HepG2 (cell line): ENCODE data around the gene TTC6. TPM values are rescaled to one million over a fixed set of nuclear protein-coding genes. Genes with fewer than 3 reads are reported as not detected.

Experiments used
- GFI1 ChIP-seq: sonication (generic); formaldehyde crosslinking; IDR thresholded peaks from 2 replicates; pipeline ENCODE4 v1.5.0; 2020; ENCODE audit warnings: missing genetic modification reagents, mild to moderate bottlenecking, borderline replicate concordance
- HES4 ChIP-seq: sonication (generic); formaldehyde crosslinking; IDR thresholded peaks from 2 replicates; pipeline ENCODE4 v1.9.0; 2021; ENCODE audit warnings: mild to moderate bottlenecking, missing genetic modification reagents, borderline replicate concordance
- KMT2B ChIP-seq: IDR thresholded peaks from 2 replicates; pipeline ENCODE4 v1.6.1; 2016; ENCODE audit warnings: missing genetic modification reagents, missing compliant biosample characterization
- MBD4 ChIP-seq: IDR thresholded peaks from 2 replicates; pipeline ENCODE4 v1.6.1; 2012; ENCODE audit warnings: low read length, inconsistent platforms, borderline replicate concordance
- RFXANK ChIP-seq: IDR thresholded peaks from 2 replicates; pipeline ENCODE4 v1.6.1; 2016
- SNRNP70 ChIP-seq: fragments of 200-400 bp; formaldehyde crosslinking; IDR thresholded peaks from 2 replicates; pipeline ENCODE4 v1.6.1; 2017; ENCODE audit warnings: mild to moderate bottlenecking, low read depth, low read length, moderate library complexity
- THYN1 ChIP-seq: sonication (generic); formaldehyde crosslinking; IDR thresholded peaks from 2 replicates; pipeline ENCODE4 v1.8.1; 2023; ENCODE audit warnings: low read depth, mild to moderate bottlenecking, moderate library complexity, missing genetic modification reagents, borderline replicate concordance
- ZNF350 ChIP-seq: sonication (generic); formaldehyde crosslinking; IDR thresholded peaks from 2 replicates; pipeline ENCODE4 v1.4.0; 2020; ENCODE audit warnings: mild to moderate bottlenecking, low read depth, missing genetic modification reagents, borderline replicate concordance
- ZNF367 ChIP-seq: sonication (generic); formaldehyde crosslinking; IDR thresholded peaks from 2 replicates; pipeline ENCODE4 v1.4.0; 2020; ENCODE audit warnings: missing genetic modification reagents, borderline replicate concordance
- ZNF564 ChIP-seq: sonication (generic); formaldehyde crosslinking; IDR thresholded peaks from 2 replicates; pipeline ENCODE4 v1.8.1; 2023; ENCODE audit warnings: mild to moderate bottlenecking, missing genetic modification reagents
- ZNF674 ChIP-seq: sonication (generic); formaldehyde crosslinking; IDR thresholded peaks from 2 replicates; pipeline ENCODE4 v1.5.0; 2020; ENCODE audit warnings: low read depth, mild to moderate bottlenecking, missing genetic modification reagents
- ZSCAN30 ChIP-seq: sonication (generic); formaldehyde crosslinking; IDR thresholded peaks from 2 replicates; pipeline ENCODE4 v1.5.0; 2020; ENCODE audit warnings: mild to moderate bottlenecking, missing genetic modification reagents
- ZZZ3 ChIP-seq: sonication (generic); formaldehyde crosslinking; IDR thresholded peaks from 2 replicates; pipeline ENCODE4 v1.4.0; 2020; ENCODE audit warnings: missing genetic modification reagents, mild to moderate bottlenecking, borderline replicate concordance
- polyA plus RNA-seq, 8 experiments: library from polyadenylated mRNA; depleted of rRNA in 3 of 8; stranded (reverse) in 7 of 8; unstranded in 1 of 8; fragments of >200 nt; fragmentation: Illumina TruSeq in 4 of 8; extraction: Trizol in 4 of 8; gene quantifications; 2 replicates each; pipeline versions ENCODE4 v1.2.1 to v1.2.3, GENCODE V29; 2011 to 2016; ENCODE audit warnings: low read depth in 4 of 8, missing spikeins in 1 of 8, mixed read lengths in 1 of 8; ENCODE audit not compliant: insufficient read depth in 1 of 8
- total RNA-seq, 5 experiments: library from RNA; depleted of rRNA; stranded (reverse); fragments of >200 nt; fragmentation: Illumina TruSeq; extraction: Trizol; gene quantifications; 2 replicates each; pipeline ENCODE4 v1.2.3, GENCODE V29; 2016; ENCODE audit warnings: low read depth in 1 of 5
- TF ChIP-seq, protein P1 (sequence below): IDR thresholded peaks from 2 replicates; pipeline ENCODE4 v1.6.1; 2012; ENCODE audit warnings: low read depth, low read length, improper control_type of control experiment
- TF ChIP-seq, protein P2 (sequence below): sonication (generic); formaldehyde crosslinking; IDR thresholded peaks from 2 replicates; pipeline ENCODE4 v1.4.0; 2020; ENCODE audit warnings: mild to moderate bottlenecking, missing genetic modification reagents
- TF ChIP-seq, protein P3 (sequence below): sonication (generic); formaldehyde crosslinking; IDR thresholded peaks from 2 replicates; pipeline ENCODE4 v1.5.1; 2020; ENCODE audit warnings: missing genetic modification reagents, mild to moderate bottlenecking, borderline replicate concordance

The TTC6 gene
- total and polyA plus RNA-seq, 2 of the 13 experiments (the other 11 are each of a cell fraction or from before 2014, with no cell fraction given) = 9.3 to 27.4 TPM

DNA sequence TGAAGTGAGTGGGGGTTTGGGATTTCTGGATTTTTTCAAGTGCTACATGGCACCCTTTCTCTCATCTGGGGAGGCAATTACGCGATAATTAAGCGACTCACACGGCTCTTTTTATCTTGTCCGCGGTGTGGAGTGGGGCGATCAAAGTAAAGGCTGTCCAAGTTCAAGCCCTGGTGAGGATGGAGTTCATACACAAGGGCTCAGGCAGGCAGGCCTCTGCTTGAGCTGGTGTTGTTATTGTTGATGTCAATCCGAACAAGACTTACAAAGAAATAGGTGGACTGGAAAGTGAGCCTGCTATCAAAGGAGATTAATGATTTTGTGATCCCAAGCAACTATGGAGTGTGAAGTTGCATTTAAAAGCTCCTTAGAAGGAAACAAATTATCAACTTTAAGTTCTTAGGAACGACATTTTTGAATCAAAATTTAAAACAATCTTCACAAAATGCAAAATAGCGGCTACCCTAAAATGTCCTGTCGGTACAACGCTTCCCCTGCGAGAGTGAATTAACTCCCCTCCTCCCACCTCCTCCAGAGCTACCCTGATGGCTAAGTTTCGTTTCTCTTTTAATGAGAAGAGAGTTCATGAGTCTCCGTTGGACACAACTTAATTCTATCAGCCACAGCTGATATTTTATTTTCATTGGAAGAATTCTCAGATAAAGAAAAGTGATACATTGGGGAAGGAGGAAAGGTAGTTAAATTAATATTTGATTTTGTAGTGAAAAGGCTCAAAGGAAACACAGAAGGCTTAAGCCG, 6.3 kb upstream of the TTC6 start (continued):
- TF ChIP-seq, protein P1, sequence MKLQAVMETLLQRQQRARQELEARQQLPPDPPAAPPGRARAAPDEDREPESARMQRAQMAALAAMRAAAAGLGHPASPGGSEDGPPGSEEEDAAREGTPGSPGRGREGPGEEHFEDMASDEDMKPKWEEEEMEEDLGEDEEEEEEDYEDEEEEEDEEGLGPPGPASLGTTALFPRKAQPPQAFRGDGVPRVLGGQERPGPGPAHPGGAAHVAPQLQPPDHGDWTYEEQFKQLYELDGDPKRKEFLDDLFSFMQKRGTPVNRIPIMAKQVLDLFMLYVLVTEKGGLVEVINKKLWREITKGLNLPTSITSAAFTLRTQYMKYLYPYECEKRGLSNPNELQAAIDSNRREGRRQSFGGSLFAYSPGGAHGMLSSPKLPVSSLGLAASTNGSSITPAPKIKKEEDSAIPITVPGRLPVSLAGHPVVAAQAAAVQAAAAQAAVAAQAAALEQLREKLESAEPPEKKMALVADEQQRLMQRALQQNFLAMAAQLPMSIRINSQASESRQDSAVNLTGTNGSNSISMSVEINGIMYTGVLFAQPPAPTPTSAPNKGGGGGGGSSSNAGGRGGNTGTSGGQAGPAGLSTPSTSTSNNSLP = no peak; the same call in 1 of the 2 replicates
- no peak for TF ChIP-seq ZNF367 (CRISPR knock-in tag)
- TF ChIP-seq, protein P2, sequence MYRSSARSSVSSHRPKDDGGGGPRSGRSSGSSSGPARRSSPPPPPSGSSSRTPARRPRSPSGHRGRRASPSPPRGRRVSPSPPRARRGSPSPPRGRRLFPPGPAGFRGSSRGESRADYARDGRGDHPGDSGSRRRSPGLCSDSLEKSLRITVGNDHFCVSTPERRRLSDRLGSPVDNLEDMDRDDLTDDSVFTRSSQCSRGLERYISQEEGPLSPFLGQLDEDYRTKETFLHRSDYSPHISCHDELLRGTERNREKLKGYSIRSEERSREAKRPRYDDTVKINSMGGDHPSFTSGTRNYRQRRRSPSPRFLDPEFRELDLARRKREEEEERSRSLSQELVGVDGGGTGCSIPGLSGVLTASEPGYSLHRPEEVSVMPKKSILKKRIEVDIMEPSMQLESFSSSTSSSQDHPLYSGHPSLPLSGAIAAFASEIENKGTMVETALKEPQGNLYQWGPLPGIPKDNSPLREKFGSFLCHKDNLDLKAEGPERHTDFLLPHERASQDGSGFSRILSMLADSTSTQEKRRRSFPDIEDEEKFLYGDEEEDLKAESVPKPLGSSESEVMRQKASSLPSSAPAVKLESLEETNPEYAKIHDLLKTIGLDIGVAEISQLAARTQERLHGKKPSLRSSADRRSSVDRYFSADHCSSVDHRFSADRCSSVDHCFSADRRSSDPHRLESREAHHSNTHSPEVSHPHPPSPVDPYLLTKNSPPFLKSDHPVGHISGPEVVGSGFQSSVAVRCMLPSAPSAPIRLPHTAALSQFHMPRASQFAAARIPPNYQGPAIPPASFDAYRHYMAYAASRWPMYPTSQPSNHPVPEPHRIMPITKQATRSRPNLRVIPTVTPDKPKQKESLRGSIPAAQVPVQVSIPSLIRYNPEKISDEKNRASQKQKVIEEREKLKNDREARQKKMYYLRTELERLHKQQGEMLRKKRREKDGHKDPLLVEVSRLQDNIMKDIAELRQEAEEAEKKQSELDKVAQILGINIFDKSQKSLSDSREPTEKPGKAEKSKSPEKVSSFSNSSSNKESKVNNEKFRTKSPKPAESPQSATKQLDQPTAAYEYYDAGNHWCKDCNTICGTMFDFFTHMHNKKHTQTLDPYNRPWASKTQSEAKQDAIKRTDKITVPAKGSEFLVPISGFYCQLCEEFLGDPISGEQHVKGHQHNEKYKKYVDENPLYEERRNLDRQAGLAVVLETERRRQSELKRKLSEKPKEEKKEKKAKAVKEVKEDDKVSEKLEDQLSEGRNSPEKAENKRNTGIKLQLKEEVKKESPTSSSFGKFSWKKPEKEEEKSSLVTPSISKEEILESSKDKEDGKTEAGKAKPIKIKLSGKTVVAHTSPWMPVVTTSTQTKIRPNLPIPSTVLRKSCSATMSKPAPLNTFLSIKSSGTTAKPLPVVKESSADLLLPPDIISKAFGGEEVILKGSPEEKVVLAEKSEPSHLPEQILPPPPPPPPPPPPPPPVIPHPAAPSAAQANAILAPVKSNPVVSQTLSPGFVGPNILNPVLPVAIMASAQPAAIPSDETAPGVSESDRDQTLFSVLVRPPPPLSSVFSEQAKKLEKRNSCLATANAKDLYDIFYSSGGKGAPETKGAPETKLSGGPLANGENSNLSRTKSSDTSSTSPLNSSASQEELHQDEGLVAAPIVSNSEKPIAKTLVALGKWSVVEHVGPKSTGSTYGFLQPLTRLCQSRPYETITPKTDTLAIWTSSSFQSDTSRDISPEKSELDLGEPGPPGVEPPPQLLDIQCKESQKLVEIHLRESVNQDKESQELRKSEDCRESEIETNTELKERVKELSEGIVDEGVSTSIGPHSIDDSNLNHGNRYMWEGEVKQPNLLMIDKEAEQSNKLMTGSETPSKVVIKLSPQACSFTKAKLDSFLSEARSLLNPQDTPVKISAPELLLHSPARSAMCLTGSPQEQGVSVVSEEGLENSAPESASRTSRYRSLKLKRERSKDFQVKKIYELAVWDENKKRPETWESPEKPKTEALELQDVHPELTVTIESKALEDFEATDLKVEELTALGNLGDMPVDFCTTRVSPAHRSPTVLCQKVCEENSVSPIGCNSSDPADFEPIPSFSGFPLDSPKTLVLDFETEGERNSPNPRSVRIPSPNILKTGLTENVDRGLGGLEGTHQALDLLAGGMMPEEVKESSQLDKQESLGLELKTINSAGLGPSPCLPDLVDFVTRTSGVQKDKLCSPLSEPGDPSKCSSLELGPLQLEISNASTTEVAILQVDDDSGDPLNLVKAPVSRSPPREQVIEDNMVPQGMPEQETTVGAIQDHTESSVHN (CRISPR knock-in tag) = no peak
- TF ChIP-seq KMT2B = no peak
- TF ChIP-seq ZZZ3 (CRISPR knock-in tag) = 0 out of 2 replicates have a peak, but pooled peaks have one; percentile 44
- no peak for TF ChIP-seq ZSCAN30 (CRISPR knock-in tag)
- no peak for TF ChIP-seq GFI1 (CRISPR knock-in tag)
- no peak for TF ChIP-seq MBD4
- TF ChIP-seq RFXANK (CRISPR knock-in tag) = peak; percentile 77
- TF ChIP-seq HES4 (CRISPR knock-in tag) = no peak
- TF ChIP-seq ZNF564 (CRISPR knock-in tag) = no peak; the same call in 1 of the 2 replicates
- no peak for TF ChIP-seq SNRNP70
- no peak for TF ChIP-seq ZNF674 (CRISPR knock-in tag)
- TF ChIP-seq THYN1 (CRISPR knock-in tag) = peak; percentile 77; the same call in 1 of the 2 replicates
- no peak for TF ChIP-seq ZNF350 (CRISPR knock-in tag)
- TF ChIP-seq, protein P3, sequence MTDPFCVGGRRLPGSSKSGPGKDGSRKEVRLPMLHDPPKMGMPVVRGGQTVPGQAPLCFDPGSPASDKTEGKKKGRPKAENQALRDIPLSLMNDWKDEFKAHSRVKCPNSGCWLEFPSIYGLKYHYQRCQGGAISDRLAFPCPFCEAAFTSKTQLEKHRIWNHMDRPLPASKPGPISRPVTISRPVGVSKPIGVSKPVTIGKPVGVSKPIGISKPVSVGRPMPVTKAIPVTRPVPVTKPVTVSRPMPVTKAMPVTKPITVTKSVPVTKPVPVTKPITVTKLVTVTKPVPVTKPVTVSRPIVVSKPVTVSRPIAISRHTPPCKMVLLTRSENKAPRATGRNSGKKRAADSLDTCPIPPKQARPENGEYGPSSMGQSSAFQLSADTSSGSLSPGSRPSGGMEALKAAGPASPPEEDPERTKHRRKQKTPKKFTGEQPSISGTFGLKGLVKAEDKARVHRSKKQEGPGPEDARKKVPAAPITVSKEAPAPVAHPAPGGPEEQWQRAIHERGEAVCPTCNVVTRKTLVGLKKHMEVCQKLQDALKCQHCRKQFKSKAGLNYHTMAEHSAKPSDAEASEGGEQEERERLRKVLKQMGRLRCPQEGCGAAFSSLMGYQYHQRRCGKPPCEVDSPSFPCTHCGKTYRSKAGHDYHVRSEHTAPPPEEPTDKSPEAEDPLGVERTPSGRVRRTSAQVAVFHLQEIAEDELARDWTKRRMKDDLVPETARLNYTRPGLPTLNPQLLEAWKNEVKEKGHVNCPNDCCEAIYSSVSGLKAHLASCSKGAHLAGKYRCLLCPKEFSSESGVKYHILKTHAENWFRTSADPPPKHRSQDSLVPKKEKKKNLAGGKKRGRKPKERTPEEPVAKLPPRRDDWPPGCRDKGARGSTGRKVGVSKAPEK (CRISPR knock-in tag) = no peak; the same call in 1 of the 2 replicates
